Measurements from ENCODE around the gene TECPR2. TPM values are rescaled to one million over a fixed set of nuclear protein-coding genes. Genes with fewer than 3 reads are reported as not detected.
A peak's percentile ranks its signal among the peaks of the same experiment; 100 is the strongest.

Gene TECPR2
- total and polyA plus RNA-seq, 2 of the 13 experiments (the other 11 are each of a cell fraction or from before 2014, with no cell fraction given): 3.5 to 5.7 TPM

- TF ChIP-seq REPIN1 (CRISPR knock-in tag; IDR thresholded peaks at IDR 0.05; ENCODE audit: borderline replicate concordance, low read depth): no peak
- TF ChIP-seq ZSCAN9 (CRISPR knock-in tag; IDR thresholded peaks at IDR 0.05; ENCODE audit: borderline replicate concordance): no peak
- no peak; the same call in 1 of the 2 replicates for TF ChIP-seq ZSCAN30 (CRISPR knock-in tag; IDR thresholded peaks at IDR 0.05)
- TF ChIP-seq ZNF124 (CRISPR knock-in tag; IDR thresholded peaks at IDR 0.05): no peak
- no peak for TF ChIP-seq ZNF138 (CRISPR knock-in tag; IDR thresholded peaks at IDR 0.05; ENCODE audit: low read depth)
- TF ChIP-seq ZNF34 (CRISPR knock-in tag; IDR thresholded peaks at IDR 0.05; ENCODE audit: borderline replicate concordance): peak; percentile 12; the same call in 1 of the 2 replicates
- no peak for TF ChIP-seq ZNF24 (IDR thresholded peaks at IDR 0.05)
- TF ChIP-seq CBX5 (CRISPR knock-in tag; IDR thresholded peaks at IDR 0.05; ENCODE audit: borderline replicate concordance): peak; percentile 4; the same call in 1 of the 2 replicates
- TF ChIP-seq GFI1 (CRISPR knock-in tag; IDR thresholded peaks at IDR 0.05; ENCODE audit: borderline replicate concordance): peak; percentile 43; the same call in 1 of the 2 replicates
- 0 out of 2 replicates have a peak, but pooled peaks have one; percentile 8 for TF ChIP-seq SAP130 (CRISPR knock-in tag; IDR thresholded peaks at IDR 0.05; ENCODE audit: low read depth)
- no peak for TF ChIP-seq ZNF576 (CRISPR knock-in tag; IDR thresholded peaks at IDR 0.05)
- no peak for TF ChIP-seq ZFP1 (CRISPR knock-in tag; IDR thresholded peaks at IDR 0.05)
- no peak for TF ChIP-seq TBL1XR1 (IDR thresholded peaks at IDR 0.05; ENCODE audit: borderline replicate concordance, low read length, partially characterized antibody)
- 0 out of 2 replicates have a peak, but pooled peaks have one; percentile 14 for TF ChIP-seq SALL1 (CRISPR knock-in tag; IDR thresholded peaks at IDR 0.05)
- no peak for TF ChIP-seq BATF2 (CRISPR knock-in tag; IDR thresholded peaks at IDR 0.05)
- no peak for TF ChIP-seq NR2F2 (IDR thresholded peaks at IDR 0.05; ENCODE audit: borderline replicate concordance, low read depth)
- TF ChIP-seq GTF2F1 (IDR thresholded peaks at IDR 0.05; ENCODE audit: low read length): no peak
- TF ChIP-seq KLF12 (CRISPR knock-in tag; IDR thresholded peaks at IDR 0.05; ENCODE audit: borderline replicate concordance): no peak
- TF ChIP-seq MIER3 (CRISPR knock-in tag; IDR thresholded peaks at IDR 0.05; ENCODE audit: borderline replicate concordance): no peak
- TF ChIP-seq FLYWCH1 (CRISPR knock-in tag; IDR thresholded peaks at IDR 0.05): no peak
- TF ChIP-seq ZNF704 (CRISPR knock-in tag; IDR thresholded peaks at IDR 0.05; ENCODE audit: borderline replicate concordance): no peak
- no peak for TF ChIP-seq ZMYM4 (CRISPR knock-in tag; IDR thresholded peaks at IDR 0.05)
- TF ChIP-seq ZSCAN22 (CRISPR knock-in tag; IDR thresholded peaks at IDR 0.05): no peak
- no peak for TF ChIP-seq FOXA3 (CRISPR knock-in tag; IDR thresholded peaks at IDR 0.05)
- no peak for TF ChIP-seq PREB (CRISPR knock-in tag; IDR thresholded peaks at IDR 0.05)
- TF ChIP-seq SRSF4 (IDR thresholded peaks at IDR 0.05; ENCODE audit: low read depth, low read length, poor library complexity, severe bottlenecking): no peak
- no peak for TF ChIP-seq NR2F6 (IDR thresholded peaks at IDR 0.05)
- TF ChIP-seq NR2F6 (CRISPR knock-in tag; IDR thresholded peaks at IDR 0.05): peak; percentile 26; the same call in 1 of the 2 replicates
- TF ChIP-seq ZFX (CRISPR knock-in tag; IDR thresholded peaks at IDR 0.05; ENCODE audit: low read depth): no peak; the same call in 1 of the 2 replicates
- TF ChIP-seq ZKSCAN1 (IDR thresholded peaks at IDR 0.05; ENCODE audit: low read length): no peak
Measured at GRCh38 chr14:102539544-102540314, 177.0 kb downstream of the TECPR2 start (continued).
